Esophagus (tissue), 2 donors: ENCODE measurements around the gene CYP4F2. TPM values are rescaled to one million over a fixed set of nuclear protein-coding genes. Genes with fewer than 3 reads are reported as not detected.
"Not testable (repeated sequence)": the region's sequence is repeated elsewhere in the genome, so short reads cannot be mapped to it uniquely, and the experiment has no call there.

Experiments
- H3K27ac ChIP-seq, 2 donors: one replicate each; pipeline ENCODE4 v1.5.1; 2013; ENCODE audit warnings: low read depth in 2 of 2, mild to moderate bottlenecking in 2 of 2, inconsistent platforms in 1 of 2, low read length in 1 of 2, moderate library complexity in 1 of 2
- H3K27me3 ChIP-seq, 2 donors: one replicate each; pipeline ENCODE4 v1.6.1; 2013; ENCODE audit warnings: low read length in 2 of 2, control low read depth in 1 of 2, mild to moderate bottlenecking in 1 of 2; ENCODE audit not compliant: insufficient read depth in 2 of 2, control insufficient read depth in 1 of 2
- H3K36me3 ChIP-seq, 2 donors: one replicate each; pipeline ENCODE4 v1.6.1; 2013; ENCODE audit warnings: low read length in 1 of 2; ENCODE audit not compliant: control insufficient read depth in 2 of 2, insufficient read depth in 2 of 2
- H3K4me1 ChIP-seq, 2 donors: one replicate each; pipeline ENCODE4 v1.6.1; 2013; ENCODE audit warnings: low read length in 1 of 2; ENCODE audit not compliant: control insufficient read depth in 2 of 2, insufficient read depth in 2 of 2
- H3K4me3 ChIP-seq, 2 donors: one replicate each; pipeline ENCODE4 v1.5.1; 2013; ENCODE audit warnings: low read length in 2 of 2, mild to moderate bottlenecking in 2 of 2, low read depth in 1 of 2, moderate library complexity in 1 of 2
- H3K9me3 ChIP-seq, 2 donors: one replicate each; pipeline ENCODE4 v1.6.1; 2013; ENCODE audit warnings: mild to moderate bottlenecking in 2 of 2, low read depth in 1 of 2, low read length in 1 of 2, moderate library complexity in 1 of 2; ENCODE audit not compliant: control insufficient read depth in 2 of 2, insufficient read depth in 1 of 2
- WGBS, 2 donors: extraction: QIAGEN DNeasy Blood & Tissue Kit; methylation state at CpG; one replicate each; pipeline ENCODE4 v1.1.7; 2013; 5-methylcytosine and 5-hydroxymethylcytosine counted together
- polyA plus RNA-seq, 2 donors: library from polyadenylated mRNA; stranded (reverse); fragments of 200-250 nt; gene quantifications; one replicate each; pipeline ENCODE4 v1.2.3, GENCODE V29; 2013
- donor health status: healthy with polysubstance abuse.
- donor health status: Bipolar disorder and iron deficiency.

Gene CYP4F2
- polyA plus RNA-seq, 2 donors: 0.01 to 0.08 TPM

DNA sequence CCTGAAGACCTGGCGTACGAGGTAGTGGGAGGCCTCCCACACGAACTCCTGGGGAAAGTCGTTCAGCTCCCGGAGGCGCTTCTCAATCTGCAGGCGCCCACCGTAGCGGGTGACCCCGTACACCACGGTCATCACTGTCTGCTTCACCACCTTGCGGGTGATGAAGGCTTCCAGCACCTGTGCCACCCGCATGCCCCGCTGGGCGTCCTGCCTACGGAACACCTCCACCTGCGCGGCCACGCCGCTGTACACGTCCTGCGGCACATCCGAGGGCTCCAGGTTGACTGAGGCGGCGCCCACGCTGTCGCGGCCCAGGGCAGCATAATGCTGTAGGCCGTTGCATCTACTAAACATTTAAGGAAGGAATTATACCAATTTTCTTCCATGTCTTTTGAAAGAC is 5.0 kb upstream of the CYP4F2 start:
- not testable (repeated sequence) for H3K4me3 ChIP-seq, H3K4me1 ChIP-seq, H3K9me3 ChIP-seq, H3K27me3 ChIP-seq, H3K36me3 ChIP-seq, H3K27ac ChIP-seq
- 90 to 92% methylated on average over 29 of the region's 29 CpGs for WGBS, 2 donors

DNA sequence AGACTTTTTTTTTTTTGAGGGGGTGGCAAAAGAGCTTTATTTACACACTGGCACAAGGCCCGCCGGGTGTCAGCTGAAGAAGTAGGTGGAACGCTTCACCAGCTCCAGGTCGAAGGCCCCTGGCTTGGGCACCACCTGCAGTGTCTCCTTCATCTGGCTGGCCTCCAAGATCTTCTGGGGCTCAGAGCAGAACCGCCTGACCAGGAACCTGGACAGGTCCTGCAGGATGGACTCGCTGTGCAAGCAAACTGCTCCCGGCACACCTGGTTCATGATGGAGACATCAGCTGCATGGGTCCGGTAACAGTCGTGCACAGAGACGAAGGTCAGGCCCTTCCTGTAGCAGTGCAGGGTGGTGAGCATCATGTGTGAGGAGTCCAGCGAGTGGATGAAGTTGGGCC is 4.4 kb upstream of the CYP4F2 start:
- Histone ChIP-seq H3K36me3 (no peaks in the 10 kb centered on the region), H3K27ac (no peak overlapping the region), H3K4me1 (peaks cover 0 to 2% of the 10 kb centered on the region in 2 donors), H3K27me3 (no peaks in the 10 kb centered on the region), H3K4me3 (no peak overlapping the region), H3K9me3 (no peaks in the 10 kb centered on the region)
- 77 to 83% methylated on average over 11 of the region's 11 CpGs for WGBS, 2 donors

DNA sequence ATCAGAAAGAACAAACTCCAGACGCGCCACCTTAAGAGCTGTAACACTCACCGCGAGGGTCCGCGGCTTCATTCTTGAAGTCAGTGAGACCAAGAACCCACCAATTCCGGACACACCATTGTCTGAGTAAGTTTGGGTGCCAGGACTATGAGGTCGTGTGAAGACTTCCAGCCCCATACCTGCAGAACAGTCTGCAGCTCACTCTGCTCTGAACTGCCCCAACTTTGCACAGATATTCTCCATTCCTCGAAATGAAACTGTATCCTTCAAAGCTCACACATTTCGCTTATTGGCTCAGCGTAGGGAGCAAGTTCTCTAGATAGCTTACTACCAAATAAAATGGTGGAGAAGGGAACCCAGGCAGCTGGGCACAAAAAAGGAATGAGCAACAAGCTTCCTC is 2.6 kb upstream of the CYP4F2 start:
- WGBS, 2 donors: 58 to 84% methylated on average over 11 of the region's 11 CpGs
- no peaks in the 10 kb centered on the region for H3K36me3 ChIP-seq
- no peak overlapping the region for H3K27ac ChIP-seq
- H3K4me3 ChIP-seq: no peak overlapping the region
- no peaks in the 10 kb centered on the region for H3K27me3 ChIP-seq
- peaks cover 0 to 2% of the 10 kb centered on the region in 2 donors for H3K4me1 ChIP-seq
- H3K9me3 ChIP-seq: no peaks in the 10 kb centered on the region

DNA sequence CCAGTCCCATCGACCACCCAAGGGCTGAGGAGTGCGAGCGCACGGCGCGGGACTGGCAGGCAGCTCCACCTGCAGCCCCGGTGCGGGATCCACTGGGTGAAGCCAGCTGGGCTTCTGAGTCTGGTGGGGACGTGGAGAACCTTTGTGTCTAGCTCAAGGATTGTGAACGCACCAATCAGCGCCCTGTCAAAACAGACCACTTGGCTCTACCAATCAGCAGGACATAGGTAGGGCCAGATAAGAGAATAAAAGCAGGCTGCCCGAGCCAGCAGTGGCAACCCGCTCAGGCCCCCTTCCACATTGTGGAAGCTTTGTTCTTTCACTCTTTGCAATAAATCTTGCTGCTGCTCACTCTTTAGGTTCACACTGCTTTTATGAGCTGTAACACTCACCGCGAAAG is 2.2 kb upstream of the CYP4F2 start:
- not testable (repeated sequence) for H3K27ac ChIP-seq, H3K27me3 ChIP-seq, H3K9me3 ChIP-seq, H3K36me3 ChIP-seq, H3K4me1 ChIP-seq, H3K4me3 ChIP-seq
- WGBS, 2 donors: 37 to 38% methylated on average over 7 to 15 of the region's 15 CpGs

DNA sequence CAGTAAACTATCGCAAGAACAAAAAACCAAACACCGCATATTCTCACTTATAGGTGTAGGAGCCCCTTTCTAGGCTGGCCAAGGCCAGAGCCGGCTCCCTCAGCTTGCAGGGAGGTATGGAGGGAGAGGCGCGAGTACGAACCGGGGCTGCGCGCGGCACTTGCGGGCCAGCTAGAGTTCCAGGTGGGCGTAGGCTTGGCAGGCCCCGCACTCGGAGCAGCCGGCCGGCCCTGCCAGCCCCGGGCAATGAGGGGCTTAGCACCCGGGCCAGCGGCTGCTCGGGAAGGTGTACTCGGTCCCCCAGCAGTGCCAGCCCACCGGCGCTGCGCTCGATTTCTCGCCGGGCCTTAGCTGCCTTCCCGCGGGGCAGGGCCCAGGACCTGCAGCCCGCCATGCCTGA is 1.7 kb upstream of the CYP4F2 start:
- H3K4me1 ChIP-seq, H3K4me3 ChIP-seq, H3K27me3 ChIP-seq, H3K36me3 ChIP-seq, H3K9me3 ChIP-seq, H3K27ac ChIP-seq: not testable (repeated sequence)
- WGBS, 2 donors: 18 to 24% methylated on average over 23 to 30 of the region's 30 CpGs

DNA sequence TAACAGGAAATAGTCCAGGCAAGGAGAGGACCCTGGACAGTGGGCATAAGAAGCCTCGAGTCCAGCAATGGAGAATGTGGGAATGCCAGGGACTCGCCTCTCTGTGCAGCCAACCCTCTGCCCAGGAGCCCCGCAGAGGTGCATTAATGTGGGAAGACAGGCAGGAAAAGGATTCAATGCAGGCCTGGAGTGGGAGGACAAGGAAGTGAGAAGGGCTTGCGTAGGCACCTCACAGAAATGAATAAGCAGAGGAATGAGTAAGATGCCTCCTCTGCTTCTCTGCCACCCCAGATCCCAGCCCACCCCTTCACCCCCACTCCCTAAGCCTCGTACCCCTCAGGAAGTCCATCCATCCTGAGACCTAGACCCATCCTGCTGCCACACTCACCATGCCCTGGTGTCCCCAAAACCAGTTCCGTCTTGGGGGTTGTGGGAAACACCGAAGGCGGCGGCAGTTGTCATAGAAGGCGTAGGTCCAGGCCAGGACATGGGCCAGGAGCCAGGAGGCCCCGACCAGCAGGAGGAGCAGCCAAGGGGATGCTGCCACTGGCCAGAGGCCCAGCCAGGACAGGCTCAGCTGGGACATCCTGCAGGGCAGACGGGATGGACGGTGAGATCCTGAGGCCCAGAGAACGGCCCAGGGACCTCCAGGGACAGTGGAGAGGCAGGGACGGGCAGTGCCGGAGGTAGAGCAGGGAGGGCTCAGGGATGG is 692 bp downstream of the CYP4F2 start:
- no peak overlapping the region for H3K4me3 ChIP-seq
- no peaks in the 10 kb centered on the region for H3K27me3 ChIP-seq
- 85 to 86% methylated on average over 16 of the region's 16 CpGs for WGBS, 2 donors
- no peaks in the 10 kb centered on the region for H3K36me3 ChIP-seq
- H3K4me1 ChIP-seq: no peaks in the 10 kb centered on the region
- peaks cover 0 to 3% of the 10 kb centered on the region in 2 donors for H3K9me3 ChIP-seq
- H3K27ac ChIP-seq: no peak overlapping the region

DNA sequence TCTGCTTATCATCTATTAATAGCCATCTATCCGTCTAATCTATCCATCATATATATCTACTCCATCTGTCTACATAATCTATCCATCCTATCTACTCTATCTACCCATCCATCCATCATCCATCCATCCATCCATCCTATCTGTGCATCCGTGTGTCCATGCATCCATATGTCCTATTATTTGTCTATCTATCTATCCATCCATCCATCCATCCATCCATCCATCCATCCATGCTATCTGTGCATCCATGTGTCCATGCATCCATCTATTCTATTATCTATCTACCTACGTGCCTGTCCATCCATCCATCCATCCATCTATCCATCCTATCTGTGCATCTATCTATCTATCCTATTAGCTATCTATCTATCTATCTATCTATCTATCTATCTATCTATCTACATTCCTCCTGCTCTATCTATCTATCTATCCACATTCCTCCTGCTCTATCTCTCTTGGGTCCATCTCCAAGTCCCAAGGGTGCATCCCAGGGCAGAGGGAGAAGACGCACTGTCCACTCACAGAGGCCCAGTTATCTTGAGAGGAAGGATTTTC is 1.9 kb downstream of the CYP4F2 start:
- H3K4me1 ChIP-seq: no peaks in the 10 kb centered on the region
- 75 to 82% methylated on average over 4 of the region's 4 CpGs for WGBS, 2 donors
- H3K27ac ChIP-seq: no peak overlapping the region
- H3K36me3 ChIP-seq: no peaks in the 10 kb centered on the region
- no peaks in the 10 kb centered on the region for H3K27me3 ChIP-seq
- peaks cover 0 to 3% of the 10 kb centered on the region in 2 donors for H3K9me3 ChIP-seq
- H3K4me3 ChIP-seq: no peak overlapping the region

DNA sequence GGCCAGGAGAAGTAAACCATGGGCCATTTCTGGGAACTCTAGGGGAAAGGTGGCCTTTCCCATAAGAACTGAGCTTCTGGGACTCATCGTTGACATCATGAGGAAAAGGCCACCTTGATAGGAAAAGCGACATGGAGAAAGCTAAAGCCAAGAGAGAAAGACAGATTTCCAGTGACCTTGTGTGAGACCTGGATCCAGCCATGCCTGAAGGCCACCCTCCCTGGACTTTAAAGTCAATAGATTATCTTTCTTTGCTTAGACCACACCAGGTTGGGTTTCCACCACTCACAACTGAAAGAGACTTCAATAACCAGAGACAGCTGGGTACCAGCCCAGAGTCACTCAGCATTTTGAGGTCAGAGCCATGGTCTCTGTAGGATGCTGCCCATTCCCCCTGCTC is 3.5 kb downstream of the CYP4F2 start:
- no peaks in the 10 kb centered on the region for H3K4me1 ChIP-seq

DNA sequence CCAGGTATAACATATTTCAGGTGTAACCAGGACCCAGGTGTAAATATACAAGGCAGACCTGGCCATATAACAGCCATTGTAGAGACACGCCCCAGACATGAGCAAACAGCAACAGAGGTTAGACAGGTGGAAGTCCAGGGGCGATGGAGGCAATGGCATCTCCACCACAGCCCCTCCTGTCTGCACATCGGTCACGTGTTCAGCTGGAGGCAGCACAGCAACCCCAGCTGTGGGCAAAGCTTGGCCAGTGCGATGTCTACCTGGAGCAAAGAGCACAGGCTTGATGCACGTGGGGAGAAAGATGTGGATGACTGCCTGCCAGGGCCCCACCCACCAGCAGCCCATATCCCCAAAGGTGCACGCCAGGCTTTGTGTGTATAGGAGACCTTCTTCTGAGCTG is 4.4 kb downstream of the CYP4F2 start:
- Histone ChIP-seq H3K36me3 (no peaks in the 10 kb centered on the region), H3K9me3 (peaks cover 0 to 3% of the 10 kb centered on the region in 2 donors), H3K4me1 (no peaks in the 10 kb centered on the region), H3K27ac (no peak overlapping the region), H3K27me3 (no peaks in the 10 kb centered on the region), H3K4me3 (no peak overlapping the region)
- WGBS, 2 donors: 46 to 56% methylated on average over 7 of the region's 7 CpGs

More for the DNA sequence above, 3.5 kb downstream of the CYP4F2 start:
- Histone ChIP-seq H3K36me3 (no peaks in the 10 kb centered on the region), H3K9me3 (peaks cover 0 to 3% of the 10 kb centered on the region in 2 donors), H3K4me3 (no peak overlapping the region), H3K27me3 (no peaks in the 10 kb centered on the region), H3K27ac (no peak overlapping the region)
- 71 to 92% methylated on average over 2 of the region's 2 CpGs for WGBS, 2 donors

DNA sequence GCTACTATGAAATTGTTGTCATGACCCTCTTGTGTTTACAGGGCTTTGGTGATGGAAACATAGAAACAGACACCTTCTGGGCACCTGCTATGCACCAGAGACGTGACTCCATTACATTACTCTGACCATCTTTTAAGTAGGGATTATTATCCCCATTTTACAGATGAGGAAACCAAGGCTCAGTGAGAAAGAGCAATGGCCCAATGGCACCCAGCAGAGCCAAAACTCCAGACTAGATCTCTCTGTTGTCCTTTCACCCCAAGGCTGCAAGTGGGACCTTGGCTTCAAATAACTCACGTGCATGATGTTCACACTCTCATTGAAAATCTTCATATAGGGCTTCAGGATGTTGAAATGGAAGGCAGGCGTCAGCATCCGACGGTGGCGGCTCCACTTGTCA is 5.9 kb downstream of the CYP4F2 start:
- Histone ChIP-seq H3K4me1 (no peaks in the 10 kb centered on the region), H3K9me3 (peaks cover 0 to 3% of the 10 kb centered on the region in 2 donors), H3K36me3 (no peaks in the 10 kb centered on the region), H3K27me3 (no peaks in the 10 kb centered on the region), H3K27ac (no peak overlapping the region), H3K4me3 (no peak overlapping the region)
- 76 to 81% methylated on average over 6 of the region's 6 CpGs for WGBS, 2 donors
